GM18498 (cell line): ENCODE results near the gene INO80E.
"Not testable (repeated sequence)": the region's sequence is repeated elsewhere in the genome, so short reads cannot be mapped to it uniquely, and the experiment has no call there.

ENCODE experiments used
- ATAC-seq: cut with Tn5 transposase; IDR thresholded peaks from one replicate; pipeline ENCODE4 v1.9.1; 2021; ENCODE audit warnings: mild to moderate bottlenecking, moderate library complexity; ENCODE audit not compliant: unreplicated experiment

INO80E gene

GRCh38 chr16:30009085-30009862 lies 13.2 kb downstream of the INO80E start:
- ATAC-seq = no peak

- ATAC-seq = no peak
Measured at GRCh38 chr16:30009990-30010843, 14.2 kb downstream of the INO80E start.

- no peak for ATAC-seq
Measured at GRCh38 chr16:30010844-30011713, 15.0 kb downstream of the INO80E start, which contains the start of gene DOC2A. TSS of gene DOC2A (minus strand) at chr16:30011027. CDS start at chr16:30010222, 805 bp downstream.

- no peak for ATAC-seq
Measured at GRCh38 chr16:30011714-30012504, 15.9 kb downstream of the INO80E start.

- ATAC-seq = not testable (repeated sequence)
Measured at GRCh38 chr16:30012598-30012997, 16.6 kb downstream of the INO80E start.

GRCh38 chr16:30015450-30015849 lies 19.4 kb downstream of the INO80E start:
- ATAC-seq = not testable (repeated sequence)

- ATAC-seq = no peak
Measured at GRCh38 chr16:30016555-30017276, 20.7 kb downstream of the INO80E start.

GRCh38 chr16:30017277-30017656 lies 21.2 kb downstream of the INO80E start:
- no peak for ATAC-seq

GRCh38 chr16:30017937-30018336 lies 21.9 kb downstream of the INO80E start:
- ATAC-seq = not testable (repeated sequence)

- ATAC-seq = no peak
Measured at GRCh38 chr16:30018731-30019158, 22.7 kb downstream of the INO80E start.

GRCh38 chr16:30022887-30023286 lies 26.8 kb downstream of the INO80E start, which contains the start of gene C16orf92:
TSS of gene C16orf92 (plus strand) at chr16:30023198. CDS start at chr16:30023341, 143 bp downstream.
- ATAC-seq = no peak

GRCh38 chr16:30023586-30023985 lies 27.5 kb downstream of the INO80E start:
- ATAC-seq = no peak

GRCh38 chr16:30024451-30024850 lies 28.4 kb downstream of the INO80E start:
- ATAC-seq = no peak

GRCh38 chr16:30025156-30025555 lies 29.1 kb downstream of the INO80E start:
- ATAC-seq = no peak

GRCh38 chr16:30025574-30025973 lies 29.5 kb downstream of the INO80E start:
- no peak for ATAC-seq

GRCh38 chr16:30026449-30026848 lies 30.4 kb downstream of the INO80E start:
- ATAC-seq = no peak

- ATAC-seq = no peak
Measured at GRCh38 chr16:30027588-30028437, 31.8 kb downstream of the INO80E start.

- no peak for ATAC-seq
Measured at GRCh38 chr16:30028438-30029076, 32.5 kb downstream of the INO80E start.
